HepG2 (cell line): ENCODE data around the gene PTPN12. TPM values are rescaled to one million over a fixed set of nuclear protein-coding genes. Genes with fewer than 3 reads are reported as not detected.

Experiments used
- CEBPB ChIP-seq: IDR thresholded peaks from 2 replicates; pipeline ENCODE4 v1.6.1; 2011; ENCODE audit warnings: low read depth, low read length, improper control_type of control experiment, borderline replicate concordance
- MEF2D ChIP-seq: sonication (generic); formaldehyde crosslinking; IDR thresholded peaks from 2 replicates; pipeline ENCODE4 v1.5.1; 2020; ENCODE audit warnings: mild to moderate bottlenecking, missing genetic modification reagents
- MYNN ChIP-seq: sonication (generic); formaldehyde crosslinking; IDR thresholded peaks from 2 replicates; pipeline ENCODE4 v1.4.0; 2020; ENCODE audit warnings: mild to moderate bottlenecking, low read depth, missing genetic modification reagents
- RARA ChIP-seq: IDR thresholded peaks from 2 replicates; pipeline ENCODE4 v1.6.1; 2016; ENCODE audit warnings: missing genetic modification reagents, missing compliant biosample characterization
- RBFOX2 ChIP-seq: fragments of 200-400 bp; formaldehyde crosslinking; IDR thresholded peaks from 2 replicates; pipeline ENCODE4 v1.6.1; 2017; ENCODE audit warnings: low read depth, mild to moderate bottlenecking, low read length
- SNAPC2 ChIP-seq: sonication (generic); formaldehyde crosslinking; IDR thresholded peaks from 2 replicates; pipeline ENCODE4 v1.8.1; 2022; ENCODE audit warnings: mild to moderate bottlenecking, missing genetic modification reagents
- TBX2 ChIP-seq: sonication (generic); formaldehyde crosslinking; IDR thresholded peaks from 2 replicates; pipeline ENCODE4 v1.5.0; 2020; ENCODE audit warnings: missing genetic modification reagents, mild to moderate bottlenecking, borderline replicate concordance
- WIZ ChIP-seq: sonication (generic); formaldehyde crosslinking; IDR thresholded peaks from 2 replicates; pipeline ENCODE4 v1.5.1; 2020; ENCODE audit warnings: mild to moderate bottlenecking, missing genetic modification reagents
- YY1 ChIP-seq: IDR thresholded peaks from 2 replicates; pipeline ENCODE4 v1.6.1; 2011; ENCODE audit warnings: low read length, low read depth, moderate library complexity, mild to moderate bottlenecking; ENCODE audit not compliant: insufficient read depth, insufficient replicate concordance
- ZBTB20 ChIP-seq: sonication (generic); formaldehyde crosslinking; IDR thresholded peaks from 2 replicates; pipeline ENCODE4 v1.8.1; 2023; ENCODE audit warnings: missing genetic modification reagents, low read depth, mild to moderate bottlenecking, borderline replicate concordance
- ZNF317 ChIP-seq: sonication (generic); formaldehyde crosslinking; IDR thresholded peaks from 2 replicates; pipeline ENCODE4 v1.5.0; 2020; ENCODE audit warnings: mild to moderate bottlenecking, missing genetic modification reagents
- ZNF33A ChIP-seq: sonication (generic); formaldehyde crosslinking; IDR thresholded peaks from 2 replicates; pipeline ENCODE4 v1.5.1; 2020; ENCODE audit warnings: missing genetic modification reagents, mild to moderate bottlenecking, moderate library complexity, borderline replicate concordance
- ZSCAN29 ChIP-seq: sonication (generic); formaldehyde crosslinking; conservative IDR thresholded peaks from 2 replicates; pipeline ENCODE4 v1.4.0; 2020; ENCODE audit warnings: mild to moderate bottlenecking, missing genetic modification reagents
- polyA plus RNA-seq, 8 experiments: library from polyadenylated mRNA; depleted of rRNA in 3 of 8; stranded (reverse) in 7 of 8; unstranded in 1 of 8; fragments of >200 nt; fragmentation: Illumina TruSeq in 4 of 8; extraction: Trizol in 4 of 8; gene quantifications; 2 replicates each; pipeline versions ENCODE4 v1.2.1 to v1.2.3, GENCODE V29; 2011 to 2016; ENCODE audit warnings: low read depth in 4 of 8, missing spikeins in 1 of 8, mixed read lengths in 1 of 8; ENCODE audit not compliant: insufficient read depth in 1 of 8
- total RNA-seq, 5 experiments: library from RNA; depleted of rRNA; stranded (reverse); fragments of >200 nt; fragmentation: Illumina TruSeq; extraction: Trizol; gene quantifications; 2 replicates each; pipeline ENCODE4 v1.2.3, GENCODE V29; 2016; ENCODE audit warnings: low read depth in 1 of 5
- TF ChIP-seq, protein P1 (sequence below): sonication (generic); formaldehyde crosslinking; IDR thresholded peaks from 2 replicates; pipeline ENCODE4 v1.5.1; 2020; ENCODE audit warnings: mild to moderate bottlenecking, missing genetic modification reagents, borderline replicate concordance
- TF ChIP-seq, protein P2 (sequence below): sonication (generic); formaldehyde crosslinking; IDR thresholded peaks from 2 replicates; pipeline ENCODE4 v1.8.0; 2022; ENCODE audit warnings: missing genetic modification reagents, mild to moderate bottlenecking, moderate library complexity, borderline replicate concordance
- TF ChIP-seq, protein P3 (sequence below): sonication (generic); formaldehyde crosslinking; IDR thresholded peaks from 2 replicates; pipeline ENCODE4 v1.8.1; 2023; ENCODE audit warnings: mild to moderate bottlenecking, inconsistent platforms, moderate library complexity, missing genetic modification reagents, borderline replicate concordance
- TF ChIP-seq, protein P4 (sequence below): sonication (generic); IDR thresholded peaks from 2 replicates; pipeline ENCODE4 v1.6.1; 2016; ENCODE audit warnings: low read depth, borderline replicate concordance
- TF ChIP-seq, protein P5 (sequence below): sonication (generic); formaldehyde crosslinking; IDR thresholded peaks from 2 replicates; pipeline ENCODE4 v1.8.1; 2023; ENCODE audit warnings: missing genetic modification reagents, mild to moderate bottlenecking, borderline replicate concordance

The PTPN12 gene
- total and polyA plus RNA-seq, 2 of the 13 experiments (the other 11 are each of a cell fraction or from before 2014, with no cell fraction given) = 22.9 to 56.8 TPM

DNA sequence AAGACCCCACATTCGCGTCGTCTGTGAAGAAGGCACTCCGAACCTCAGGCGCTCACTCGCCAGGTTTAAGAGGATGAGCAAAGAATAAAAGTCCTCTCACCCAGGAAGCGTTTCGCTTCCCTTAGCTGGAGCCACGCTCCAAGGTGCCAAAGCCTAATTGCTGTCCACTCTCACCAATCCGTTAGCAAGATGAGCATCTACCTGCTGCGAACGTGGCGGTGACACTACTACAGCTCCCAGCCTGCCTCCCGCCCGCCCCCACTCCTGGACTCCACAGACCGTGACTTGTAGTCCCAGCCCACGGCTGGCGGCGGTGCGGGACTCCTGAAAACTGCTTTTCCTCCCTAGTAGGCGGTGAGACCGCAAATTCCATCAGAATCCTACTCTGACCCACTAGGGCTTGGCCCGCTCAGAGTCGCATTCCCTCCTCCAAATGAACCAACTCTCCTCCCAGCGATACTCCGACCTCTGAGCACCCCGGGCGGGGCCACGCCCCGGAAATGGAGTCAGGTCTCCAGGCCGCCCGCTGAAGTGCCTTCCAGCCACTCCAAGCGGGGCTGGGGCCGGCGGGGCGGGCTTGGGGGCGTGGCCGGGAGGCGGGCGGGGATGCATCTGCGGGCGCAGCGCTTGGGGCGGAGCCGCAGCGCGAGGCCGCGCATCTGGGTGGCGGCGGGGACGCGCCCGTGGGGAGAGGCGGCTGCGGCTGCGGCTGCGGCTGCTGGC, 521 bp upstream of the PTPN12 start (continued):
- no peak for TF ChIP-seq ZNF33A (CRISPR knock-in tag)
- TF ChIP-seq, protein P1, sequence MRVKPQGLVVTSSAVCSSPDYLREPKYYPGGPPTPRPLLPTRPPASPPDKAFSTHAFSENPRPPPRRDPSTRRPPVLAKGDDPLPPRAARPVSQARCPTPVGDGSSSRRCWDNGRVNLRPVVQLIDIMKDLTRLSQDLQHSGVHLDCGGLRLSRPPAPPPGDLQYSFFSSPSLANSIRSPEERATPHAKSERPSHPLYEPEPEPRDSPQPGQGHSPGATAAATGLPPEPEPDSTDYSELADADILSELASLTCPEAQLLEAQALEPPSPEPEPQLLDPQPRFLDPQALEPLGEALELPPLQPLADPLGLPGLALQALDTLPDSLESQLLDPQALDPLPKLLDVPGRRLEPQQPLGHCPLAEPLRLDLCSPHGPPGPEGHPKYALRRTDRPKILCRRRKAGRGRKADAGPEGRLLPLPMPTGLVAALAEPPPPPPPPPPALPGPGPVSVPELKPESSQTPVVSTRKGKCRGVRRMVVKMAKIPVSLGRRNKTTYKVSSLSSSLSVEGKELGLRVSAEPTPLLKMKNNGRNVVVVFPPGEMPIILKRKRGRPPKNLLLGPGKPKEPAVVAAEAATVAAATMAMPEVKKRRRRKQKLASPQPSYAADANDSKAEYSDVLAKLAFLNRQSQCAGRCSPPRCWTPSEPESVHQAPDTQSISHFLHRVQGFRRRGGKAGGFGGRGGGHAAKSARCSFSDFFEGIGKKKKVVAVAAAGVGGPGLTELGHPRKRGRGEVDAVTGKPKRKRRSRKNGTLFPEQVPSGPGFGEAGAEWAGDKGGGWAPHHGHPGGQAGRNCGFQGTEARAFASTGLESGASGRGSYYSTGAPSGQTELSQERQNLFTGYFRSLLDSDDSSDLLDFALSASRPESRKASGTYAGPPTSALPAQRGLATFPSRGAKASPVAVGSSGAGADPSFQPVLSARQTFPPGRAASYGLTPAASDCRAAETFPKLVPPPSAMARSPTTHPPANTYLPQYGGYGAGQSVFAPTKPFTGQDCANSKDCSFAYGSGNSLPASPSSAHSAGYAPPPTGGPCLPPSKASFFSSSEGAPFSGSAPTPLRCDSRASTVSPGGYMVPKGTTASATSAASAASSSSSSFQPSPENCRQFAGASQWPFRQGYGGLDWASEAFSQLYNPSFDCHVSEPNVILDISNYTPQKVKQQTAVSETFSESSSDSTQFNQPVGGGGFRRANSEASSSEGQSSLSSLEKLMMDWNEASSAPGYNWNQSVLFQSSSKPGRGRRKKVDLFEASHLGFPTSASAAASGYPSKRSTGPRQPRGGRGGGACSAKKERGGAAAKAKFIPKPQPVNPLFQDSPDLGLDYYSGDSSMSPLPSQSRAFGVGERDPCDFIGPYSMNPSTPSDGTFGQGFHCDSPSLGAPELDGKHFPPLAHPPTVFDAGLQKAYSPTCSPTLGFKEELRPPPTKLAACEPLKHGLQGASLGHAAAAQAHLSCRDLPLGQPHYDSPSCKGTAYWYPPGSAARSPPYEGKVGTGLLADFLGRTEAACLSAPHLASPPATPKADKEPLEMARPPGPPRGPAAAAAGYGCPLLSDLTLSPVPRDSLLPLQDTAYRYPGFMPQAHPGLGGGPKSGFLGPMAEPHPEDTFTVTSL = peak; percentile 40; the same call in 1 of the 2 replicates
- TF ChIP-seq, protein P2, sequence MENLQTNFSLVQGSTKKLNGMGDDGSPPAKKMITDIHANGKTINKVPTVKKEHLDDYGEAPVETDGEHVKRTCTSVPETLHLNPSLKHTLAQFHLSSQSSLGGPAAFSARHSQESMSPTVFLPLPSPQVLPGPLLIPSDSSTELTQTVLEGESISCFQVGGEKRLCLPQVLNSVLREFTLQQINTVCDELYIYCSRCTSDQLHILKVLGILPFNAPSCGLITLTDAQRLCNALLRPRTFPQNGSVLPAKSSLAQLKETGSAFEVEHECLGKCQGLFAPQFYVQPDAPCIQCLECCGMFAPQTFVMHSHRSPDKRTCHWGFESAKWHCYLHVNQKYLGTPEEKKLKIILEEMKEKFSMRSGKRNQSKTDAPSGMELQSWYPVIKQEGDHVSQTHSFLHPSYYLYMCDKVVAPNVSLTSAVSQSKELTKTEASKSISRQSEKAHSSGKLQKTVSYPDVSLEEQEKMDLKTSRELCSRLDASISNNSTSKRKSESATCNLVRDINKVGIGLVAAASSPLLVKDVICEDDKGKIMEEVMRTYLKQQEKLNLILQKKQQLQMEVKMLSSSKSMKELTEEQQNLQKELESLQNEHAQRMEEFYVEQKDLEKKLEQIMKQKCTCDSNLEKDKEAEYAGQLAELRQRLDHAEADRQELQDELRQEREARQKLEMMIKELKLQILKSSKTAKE = peak; percentile 30; the same call in 1 of the 2 replicates
- TF ChIP-seq, protein P3, sequence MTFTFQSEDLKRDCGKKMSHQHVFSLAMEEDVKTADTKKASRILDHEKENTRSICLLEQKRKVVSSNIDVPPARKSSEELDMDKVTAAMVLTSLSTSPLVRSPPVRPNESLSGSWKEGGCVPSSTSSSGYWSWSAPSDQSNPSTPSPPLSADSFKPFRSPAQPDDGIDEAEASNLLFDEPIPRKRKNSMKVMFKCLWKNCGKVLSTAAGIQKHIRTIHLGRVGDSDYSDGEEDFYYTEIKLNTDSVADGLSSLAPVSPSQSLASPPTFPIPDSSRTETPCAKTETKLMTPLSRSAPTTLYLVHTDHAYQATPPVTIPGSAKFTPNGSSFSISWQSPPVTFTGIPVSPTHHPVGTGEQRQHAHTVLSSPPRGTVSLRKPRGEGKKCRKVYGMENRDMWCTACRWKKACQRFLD (CRISPR knock-in tag) = 0 out of 2 replicates have a peak, but pooled peaks have one; percentile 72
- TF ChIP-seq YY1 = peak; percentile 22
- TF ChIP-seq WIZ (CRISPR knock-in tag) = no peak
- TF ChIP-seq RBFOX2 = peak; percentile 76
- peak; percentile 36; the same call in 1 of the 2 replicates for TF ChIP-seq ZBTB20 (CRISPR knock-in tag)
- peak; percentile 71; the same call in 1 of the 2 replicates for TF ChIP-seq MYNN
- TF ChIP-seq ZSCAN29 (CRISPR knock-in tag) = 0 out of 2 replicates have a peak, but pooled peaks have one; percentile 35
- TF ChIP-seq, protein P4, sequence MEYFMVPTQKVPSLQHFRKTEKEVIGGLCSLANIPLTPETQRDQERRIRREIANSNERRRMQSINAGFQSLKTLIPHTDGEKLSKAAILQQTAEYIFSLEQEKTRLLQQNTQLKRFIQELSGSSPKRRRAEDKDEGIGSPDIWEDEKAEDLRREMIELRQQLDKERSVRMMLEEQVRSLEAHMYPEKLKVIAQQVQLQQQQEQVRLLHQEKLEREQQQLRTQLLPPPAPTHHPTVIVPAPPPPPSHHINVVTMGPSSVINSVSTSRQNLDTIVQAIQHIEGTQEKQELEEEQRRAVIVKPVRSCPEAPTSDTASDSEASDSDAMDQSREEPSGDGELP = 0 out of 2 replicates have a peak, but pooled peaks have one; percentile 7
- TF ChIP-seq MEF2D (CRISPR knock-in tag) = peak; percentile 42; the same call in 1 of the 2 replicates
- peak; percentile 52 for TF ChIP-seq RARA (CRISPR knock-in tag)
- TF ChIP-seq, protein P5, sequence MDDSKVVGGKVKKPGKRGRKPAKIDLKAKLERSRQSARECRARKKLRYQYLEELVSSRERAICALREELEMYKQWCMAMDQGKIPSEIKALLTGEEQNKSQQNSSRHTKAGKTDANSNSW (CRISPR knock-in tag) = no peak
- TF ChIP-seq ZNF317 = no peak
- TF ChIP-seq SNAPC2 = 0 out of 2 replicates have a peak, but pooled peaks have one; percentile 23
- peak; percentile 86 for TF ChIP-seq TBX2
- no peak for TF ChIP-seq CEBPB
